ENCODE results near the gene RAB3IL1. TPM values are rescaled to one million over a fixed set of nuclear protein-coding genes. Genes with fewer than 3 reads are reported as not detected.

The RAB3IL1 gene
- total and polyA plus RNA-seq, 2 of the 13 experiments (the other 11 are each of a cell fraction or from before 2014, with no cell fraction given): 1.2 to 2.0 TPM

DNA sequence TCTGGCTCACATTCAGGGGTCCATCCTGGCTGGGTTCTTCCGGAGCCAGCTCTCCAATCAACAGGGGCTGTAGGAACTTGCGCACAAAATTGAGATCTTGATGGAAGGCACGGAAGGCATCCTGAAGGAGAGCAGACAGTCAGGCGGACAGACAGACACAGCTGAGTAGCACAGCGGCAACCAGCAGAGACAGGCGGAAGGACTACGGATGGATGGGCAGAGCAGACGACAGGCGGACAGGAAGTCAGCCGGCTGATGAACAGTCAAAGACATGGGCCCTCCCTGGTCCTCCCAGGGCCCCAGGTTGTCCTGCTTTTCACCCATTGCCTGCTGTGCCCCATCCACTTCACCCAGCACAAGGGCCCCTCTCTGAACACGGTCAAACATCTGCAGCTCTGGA lies 37.3 kb downstream of the RAB3IL1 start:
- FAIRE-seq (no peak), ATAC-seq (no peak), DNase-seq (ENCODE audit: low spot score) (no peak)
- whole genome bisulfite sequencing (ENCODE audit: low lambda C conversion rate): 92% methylated on average over 11 of the region's 11 CpGs
- BruUV-seq (replicated peaks): no TSS peak
- POLR2A ChIA-PET: no interaction called here
- Histone ChIP-seq H2AFZ (ENCODE audit: low read length) (no peak overlapping the region), H3K4me1 (ENCODE audit: insufficient read depth, low read length) (no peaks in the 10 kb centered on the region), H3K36me3 (replicated peaks in 1 of 2; ENCODE audit: control insufficient read depth in 1 of 2, insufficient read depth in 2 of 2, low read length in 2 of 2) (no peaks in the 10 kb centered on the region; a peak in 1 of 5 replicates), H3K4me2 (ENCODE audit: low read depth, low read length) (no peak overlapping the region), H3K27ac (ENCODE audit: extremely low read length, insufficient read depth, low read length) (no peak overlapping the region), H3K79me2 (ENCODE audit: insufficient read depth, low read length) (no peaks in the 10 kb centered on the region), H3K27me3 (ENCODE audit: control insufficient read depth in 1 of 2, insufficient read depth in 2 of 2, low read length in 2 of 2) (no peaks in the 10 kb centered on the region), H3K9ac (ENCODE audit: insufficient read depth, low read depth, low read length) (no peak overlapping the region), H4K20me1 (ENCODE audit: insufficient read depth, low read length) (no peaks in the 10 kb centered on the region), H3K4me3 (replicated peaks in 1 of 3; ENCODE audit: insufficient read depth in 1 of 3, low read depth in 2 of 3, low read length in 3 of 3) (no peak overlapping the region), H3K9me3 (ENCODE audit: low read length) (no peaks in the 10 kb centered on the region)
- intact Hi-C loops (cut with micrococcal nuclease; ENCODE audit: unreplicated experiment): no loop called here
- CTCF ChIA-PET (ENCODE audit: low intra/inter-chr PET ratio, low total read pairs): no interaction called here
- in situ Hi-C loops (cut with HindIII; ENCODE audit: extremely low pct_ligation_motif_present, low pct_unique_long_range_greater_than_20kb): no loop called here
- TF ChIP-seq, protein P1, sequence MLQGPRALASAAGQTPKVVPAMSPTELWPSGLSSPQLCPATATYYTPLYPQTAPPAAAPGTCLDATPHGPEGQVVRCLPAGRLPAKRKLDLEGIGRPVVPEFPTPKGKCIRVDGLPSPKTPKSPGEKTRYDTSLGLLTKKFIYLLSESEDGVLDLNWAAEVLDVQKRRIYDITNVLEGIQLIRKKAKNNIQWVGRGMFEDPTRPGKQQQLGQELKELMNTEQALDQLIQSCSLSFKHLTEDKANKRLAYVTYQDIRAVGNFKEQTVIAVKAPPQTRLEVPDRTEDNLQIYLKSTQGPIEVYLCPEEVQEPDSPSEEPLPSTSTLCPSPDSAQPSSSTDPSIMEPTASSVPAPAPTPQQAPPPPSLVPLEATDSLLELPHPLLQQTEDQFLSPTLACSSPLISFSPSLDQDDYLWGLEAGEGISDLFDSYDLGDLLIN (CRISPR knock-in tag; IDR thresholded peaks at IDR 0.05; ENCODE audit: borderline replicate concordance): no peak
- TF ChIP-seq, protein P2, sequence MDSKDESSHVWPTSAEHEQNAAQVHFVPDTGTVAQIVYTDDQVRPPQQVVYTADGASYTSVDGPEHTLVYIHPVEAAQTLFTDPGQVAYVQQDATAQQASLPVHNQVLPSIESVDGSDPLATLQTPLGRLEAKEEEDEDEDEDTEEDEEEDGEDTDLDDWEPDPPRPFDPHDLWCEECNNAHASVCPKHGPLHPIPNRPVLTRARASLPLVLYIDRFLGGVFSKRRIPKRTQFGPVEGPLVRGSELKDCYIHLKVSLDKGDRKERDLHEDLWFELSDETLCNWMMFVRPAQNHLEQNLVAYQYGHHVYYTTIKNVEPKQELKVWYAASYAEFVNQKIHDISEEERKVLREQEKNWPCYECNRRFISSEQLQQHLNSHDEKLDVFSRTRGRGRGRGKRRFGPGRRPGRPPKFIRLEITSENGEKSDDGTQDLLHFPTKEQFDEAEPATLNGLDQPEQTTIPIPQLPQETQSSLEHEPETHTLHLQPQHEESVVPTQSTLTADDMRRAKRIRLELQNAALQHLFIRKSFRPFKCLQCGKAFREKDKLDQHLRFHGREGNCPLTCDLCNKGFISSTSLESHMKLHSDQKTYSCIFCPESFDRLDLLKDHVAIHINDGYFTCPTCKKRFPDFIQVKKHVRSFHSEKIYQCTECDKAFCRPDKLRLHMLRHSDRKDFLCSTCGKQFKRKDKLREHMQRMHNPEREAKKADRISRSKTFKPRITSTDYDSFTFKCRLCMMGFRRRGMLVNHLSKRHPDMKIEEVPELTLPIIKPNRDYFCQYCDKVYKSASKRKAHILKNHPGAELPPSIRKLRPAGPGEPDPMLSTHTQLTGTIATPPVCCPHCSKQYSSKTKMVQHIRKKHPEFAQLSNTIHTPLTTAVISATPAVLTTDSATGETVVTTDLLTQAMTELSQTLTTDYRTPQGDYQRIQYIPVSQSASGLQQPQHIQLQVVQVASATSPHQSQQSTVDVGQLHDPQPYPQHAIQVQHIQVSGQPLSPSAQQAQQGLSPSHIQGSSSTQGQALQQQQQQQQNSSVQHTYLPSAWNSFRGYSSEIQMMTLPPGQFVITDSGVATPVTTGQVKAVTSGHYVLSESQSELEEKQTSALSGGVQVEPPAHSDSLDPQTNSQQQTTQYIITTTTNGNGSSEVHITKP (CRISPR knock-in tag; IDR thresholded peaks at IDR 0.05; ENCODE audit: low read depth): no peak
- TF ChIP-seq KMT2B (CRISPR knock-in tag; IDR thresholded peaks at IDR 0.05): no peak

DNA sequence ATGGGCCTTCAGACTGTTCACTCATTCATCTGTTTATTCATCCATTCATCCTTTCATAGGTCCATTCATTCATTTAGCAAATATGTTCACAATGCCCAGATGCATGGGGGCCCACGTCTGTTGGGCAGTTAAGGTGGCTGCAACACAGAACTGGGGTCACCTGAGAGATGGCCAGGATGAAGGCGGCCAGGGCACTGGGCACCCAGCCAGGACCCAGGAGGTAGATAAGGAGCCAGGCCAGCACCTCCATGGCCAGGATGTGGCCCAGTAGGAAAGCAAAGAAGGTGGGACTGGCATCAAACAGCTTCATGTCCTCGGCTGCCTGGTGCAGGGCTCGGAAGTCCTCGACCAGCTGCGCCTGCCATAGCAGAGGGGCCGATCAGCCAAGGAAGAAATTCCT lies 38.2 kb downstream of the RAB3IL1 start:
- CTCF ChIA-PET (ENCODE audit: low intra/inter-chr PET ratio, low total read pairs): no interaction called here
- H2AFZ ChIP-seq (ENCODE audit: low read length): no peak overlapping the region
- DNase-seq (ENCODE audit: low spot score): no peak
- no peaks in the 10 kb centered on the region for H3K4me1 ChIP-seq (ENCODE audit: insufficient read depth, low read length)
- in situ Hi-C loops (cut with HindIII; ENCODE audit: extremely low pct_ligation_motif_present, low pct_unique_long_range_greater_than_20kb) (no loop called here), intact Hi-C loops (cut with micrococcal nuclease; ENCODE audit: unreplicated experiment) (no loop called here)
- no peaks in the 10 kb centered on the region for H4K20me1 ChIP-seq (ENCODE audit: insufficient read depth, low read length)
- no peak overlapping the region for H3K4me3 ChIP-seq (replicated peaks in 1 of 3; ENCODE audit: insufficient read depth in 1 of 3, low read depth in 2 of 3, low read length in 3 of 3)
- H3K36me3 ChIP-seq (replicated peaks in 1 of 2; ENCODE audit: control insufficient read depth in 1 of 2, insufficient read depth in 2 of 2, low read length in 2 of 2): no peaks in the 10 kb centered on the region; a peak in 1 of 5 replicates
- H3K27ac ChIP-seq (ENCODE audit: extremely low read length, insufficient read depth, low read length): no peak overlapping the region
- no peak for ATAC-seq
- POLR2A ChIA-PET: no interaction called here
- BruUV-seq (replicated peaks): no TSS peak
- WGBS (ENCODE audit: low lambda C conversion rate): 84% methylated on average over 5 of the region's 7 CpGs
- no peaks in the 10 kb centered on the region for H3K9me3 ChIP-seq (ENCODE audit: low read length)
- no peak for FAIRE-seq
- no peaks in the 10 kb centered on the region for H3K79me2 ChIP-seq (ENCODE audit: insufficient read depth, low read length)
- H3K9ac ChIP-seq (ENCODE audit: insufficient read depth, low read depth, low read length): no peak overlapping the region
- no peak for TF ChIP-seq PCBP1 (IDR thresholded peaks at IDR 0.05; ENCODE audit: borderline replicate concordance, low read depth, low read length)
- TF ChIP-seq DPF2 (CRISPR knock-in tag; IDR thresholded peaks at IDR 0.05; ENCODE audit: borderline replicate concordance, low read depth): no peak
- TF ChIP-seq ZNF317 (CRISPR knock-in tag; IDR thresholded peaks at IDR 0.05): no peak
- no peak for TF ChIP-seq SRSF1 (optimal IDR thresholded peaks at IDR 0.05; ENCODE audit: low read depth, low read length)
- H3K27me3 ChIP-seq (ENCODE audit: control insufficient read depth in 1 of 2, insufficient read depth in 2 of 2, low read length in 2 of 2): no peaks in the 10 kb centered on the region
- no peak overlapping the region for H3K4me2 ChIP-seq (ENCODE audit: low read depth, low read length)
